Measurements from ENCODE around the gene MYMX. TPM values are rescaled to one million over a fixed set of nuclear protein-coding genes. Genes with fewer than 3 reads are reported as not detected.

MYMX gene
- total RNA-seq, 1 donor from 2014 or later: not detected

DNA sequence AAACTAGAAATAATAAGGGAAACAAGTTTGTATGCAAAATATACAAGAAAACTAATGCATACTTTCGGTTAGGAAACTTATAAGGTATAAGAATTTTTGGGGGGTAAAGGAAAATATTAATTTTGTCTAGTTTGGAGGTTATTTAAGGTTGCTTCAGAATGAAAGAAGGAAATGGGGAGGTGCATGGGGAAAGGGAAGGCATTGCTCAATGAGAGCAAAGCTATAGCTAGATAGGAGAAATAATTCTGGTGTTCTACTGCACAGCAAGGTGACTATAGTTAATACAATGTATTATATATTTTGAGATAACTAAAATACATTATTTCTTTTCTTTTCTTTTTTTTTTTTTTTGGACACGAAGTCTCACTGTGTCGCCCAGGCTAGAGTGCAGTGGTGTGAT lies 5.4 kb upstream of the MYMX start:
- no peaks in the 10 kb centered on the region for H3K4me1 Mint-ChIP-seq (ENCODE audit: low read depth, unreplicated experiment)
- Histone ChIP-seq H2AFZ (ENCODE audit: low read depth, low read length) (no peak overlapping the region), H3K27me3 (ENCODE audit: insufficient read depth, low read length) (peaks cover 9% of the 10 kb centered on the region), H4K20me1 (ENCODE audit: insufficient read depth, low read length) (no peaks in the 10 kb centered on the region), H3K36me3 (ENCODE audit: insufficient read depth, low read length) (no peaks in the 10 kb centered on the region), H3K9me3 (ENCODE audit: insufficient read depth, low read depth, low read length) (no peaks in the 10 kb centered on the region), H3K4me1 (ENCODE audit: insufficient read depth, low read length) (no peaks in the 10 kb centered on the region), H3K4me2 (ENCODE audit: low read length) (no peak overlapping the region), H3K4me3 (ENCODE audit: insufficient read depth, low read depth, low read length) (no peak overlapping the region), H3K79me2 (ENCODE audit: insufficient read depth, low read length) (no peaks in the 10 kb centered on the region), H3K9ac (ENCODE audit: low read length) (no peak overlapping the region), H3K27ac (ENCODE audit: low read depth, low read length) (no peak overlapping the region)
- DNase-seq (ENCODE audit: low read depth) (no peak), FAIRE-seq (no peak)
- peaks cover 20% of the 10 kb centered on the region for H3K27me3 Mint-ChIP-seq (ENCODE audit: low read depth, unreplicated experiment)
- H3K27ac Mint-ChIP-seq (ENCODE audit: unreplicated experiment): no peak overlapping the region
- H3K9me3 Mint-ChIP-seq (ENCODE audit: unreplicated experiment): no peaks in the 10 kb centered on the region
- no peak overlapping the region for H3K4me3 Mint-ChIP-seq (ENCODE audit: unreplicated experiment)
- TF ChIP-seq EZH2 (IDR thresholded peaks at IDR 0.05; ENCODE audit: insufficient read depth, low read length): no peak
- TF ChIP-seq, protein P1, sequence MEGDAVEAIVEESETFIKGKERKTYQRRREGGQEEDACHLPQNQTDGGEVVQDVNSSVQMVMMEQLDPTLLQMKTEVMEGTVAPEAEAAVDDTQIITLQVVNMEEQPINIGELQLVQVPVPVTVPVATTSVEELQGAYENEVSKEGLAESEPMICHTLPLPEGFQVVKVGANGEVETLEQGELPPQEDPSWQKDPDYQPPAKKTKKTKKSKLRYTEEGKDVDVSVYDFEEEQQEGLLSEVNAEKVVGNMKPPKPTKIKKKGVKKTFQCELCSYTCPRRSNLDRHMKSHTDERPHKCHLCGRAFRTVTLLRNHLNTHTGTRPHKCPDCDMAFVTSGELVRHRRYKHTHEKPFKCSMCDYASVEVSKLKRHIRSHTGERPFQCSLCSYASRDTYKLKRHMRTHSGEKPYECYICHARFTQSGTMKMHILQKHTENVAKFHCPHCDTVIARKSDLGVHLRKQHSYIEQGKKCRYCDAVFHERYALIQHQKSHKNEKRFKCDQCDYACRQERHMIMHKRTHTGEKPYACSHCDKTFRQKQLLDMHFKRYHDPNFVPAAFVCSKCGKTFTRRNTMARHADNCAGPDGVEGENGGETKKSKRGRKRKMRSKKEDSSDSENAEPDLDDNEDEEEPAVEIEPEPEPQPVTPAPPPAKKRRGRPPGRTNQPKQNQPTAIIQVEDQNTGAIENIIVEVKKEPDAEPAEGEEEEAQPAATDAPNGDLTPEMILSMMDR (IDR thresholded peaks at IDR 0.05; ENCODE audit: insufficient read depth, low read depth, low read length): no peak
- no peaks in the 10 kb centered on the region for H3K36me3 Mint-ChIP-seq (ENCODE audit: low read depth, unreplicated experiment)

GRCh38 chr6:44214307-44214706 lies 2.4 kb upstream of the MYMX start:
- TF ChIP-seq EZH2 (IDR thresholded peaks at IDR 0.05; ENCODE audit: insufficient read depth, low read length): no peak
- TF ChIP-seq, protein P1 (IDR thresholded peaks at IDR 0.05; ENCODE audit: insufficient read depth, low read depth, low read length): no peak
- no peak overlapping the region for H3K4me3 ChIP-seq (ENCODE audit: insufficient read depth, low read depth, low read length)
- H3K27ac ChIP-seq (ENCODE audit: low read depth, low read length): no peak overlapping the region
- H3K27me3 ChIP-seq (ENCODE audit: insufficient read depth, low read length): peaks cover 6% of the 10 kb centered on the region
- H3K27me3 Mint-ChIP-seq (ENCODE audit: low read depth, unreplicated experiment): peaks cover 23% of the 10 kb centered on the region
- H4K20me1 ChIP-seq (ENCODE audit: insufficient read depth, low read length): no peaks in the 10 kb centered on the region
- no peak overlapping the region for H3K4me3 Mint-ChIP-seq (ENCODE audit: unreplicated experiment)
- no peaks in the 10 kb centered on the region for H3K9me3 Mint-ChIP-seq (ENCODE audit: unreplicated experiment)
- no peaks in the 10 kb centered on the region for H3K36me3 ChIP-seq (ENCODE audit: insufficient read depth, low read length)
- no peak for DNase-seq (ENCODE audit: low read depth)
- H3K9ac ChIP-seq (ENCODE audit: low read length): no peak overlapping the region
- no peak overlapping the region for H2AFZ ChIP-seq (ENCODE audit: low read depth, low read length)
- H3K4me1 ChIP-seq (ENCODE audit: insufficient read depth, low read length): peaks cover 15% of the 10 kb centered on the region
- FAIRE-seq: no peak
- no peaks in the 10 kb centered on the region for H3K79me2 ChIP-seq (ENCODE audit: insufficient read depth, low read length)
- H3K4me1 Mint-ChIP-seq (ENCODE audit: low read depth, unreplicated experiment): peaks cover 13% of the 10 kb centered on the region
- no peak overlapping the region for H3K27ac Mint-ChIP-seq (ENCODE audit: unreplicated experiment)
- H3K4me2 ChIP-seq (ENCODE audit: low read length): no peak overlapping the region
- no peaks in the 10 kb centered on the region for H3K36me3 Mint-ChIP-seq (ENCODE audit: low read depth, unreplicated experiment)
- no peaks in the 10 kb centered on the region for H3K9me3 ChIP-seq (ENCODE audit: insufficient read depth, low read depth, low read length)

DNA sequence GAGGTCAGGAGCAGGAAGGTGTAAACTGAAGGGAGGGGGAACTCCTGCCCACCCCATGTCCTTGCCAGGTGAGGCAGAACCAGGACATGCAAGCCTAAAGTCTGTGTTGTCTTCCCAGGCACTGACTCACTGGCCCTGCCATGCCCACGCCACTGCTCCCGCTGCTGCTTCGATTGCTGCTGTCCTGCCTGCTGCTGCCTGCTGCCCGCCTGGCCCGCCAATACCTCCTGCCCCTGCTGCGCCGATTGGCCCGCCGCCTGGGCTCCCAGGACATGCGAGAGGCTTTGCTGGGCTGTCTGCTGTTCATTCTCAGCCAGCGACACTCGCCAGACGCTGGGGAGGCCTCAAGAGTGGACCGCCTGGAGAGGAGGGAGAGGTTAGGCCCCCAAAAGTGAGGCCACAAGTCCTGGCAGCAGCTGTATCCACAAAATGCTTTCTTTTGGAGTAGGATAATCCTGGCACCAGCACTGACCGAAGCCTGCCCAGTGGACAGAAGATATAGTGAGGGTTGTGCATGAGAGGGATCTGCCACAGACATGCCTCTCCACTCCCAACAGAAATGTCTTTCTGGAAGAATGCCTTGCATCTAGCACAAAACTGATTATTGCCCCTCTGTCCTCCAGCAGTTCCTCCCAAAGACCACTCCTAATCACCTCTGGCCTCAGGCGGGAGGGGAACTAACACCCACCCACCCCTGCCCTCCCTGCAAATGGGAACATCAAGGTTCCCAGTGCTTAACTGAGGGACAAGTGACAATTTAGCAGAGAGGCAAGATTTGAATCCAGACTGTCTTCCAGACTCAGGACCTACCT lies 812 bp downstream of the MYMX start:
- no peak overlapping the region for H3K4me3 Mint-ChIP-seq (ENCODE audit: unreplicated experiment)
- H3K27ac Mint-ChIP-seq (ENCODE audit: unreplicated experiment): no peak overlapping the region
- peaks cover 15% of the 10 kb centered on the region for H3K4me1 Mint-ChIP-seq (ENCODE audit: low read depth, unreplicated experiment)
- TF ChIP-seq EZH2 (IDR thresholded peaks at IDR 0.05; ENCODE audit: insufficient read depth, low read length): no peak
- TF ChIP-seq, protein P1 (IDR thresholded peaks at IDR 0.05; ENCODE audit: insufficient read depth, low read depth, low read length): no peak
- H2AFZ ChIP-seq (ENCODE audit: low read depth, low read length): peak overlapping the region; percentile 64
- peaks cover 25% of the 10 kb centered on the region for H3K27me3 Mint-ChIP-seq (ENCODE audit: low read depth, unreplicated experiment)
- H3K9me3 ChIP-seq (ENCODE audit: insufficient read depth, low read depth, low read length): no peaks in the 10 kb centered on the region
- no peaks in the 10 kb centered on the region for H4K20me1 ChIP-seq (ENCODE audit: insufficient read depth, low read length)
- H3K27me3 ChIP-seq (ENCODE audit: insufficient read depth, low read length): peaks cover 6% of the 10 kb centered on the region
- H3K36me3 ChIP-seq (ENCODE audit: insufficient read depth, low read length): no peaks in the 10 kb centered on the region
- no peak for FAIRE-seq
- no peaks in the 10 kb centered on the region for H3K79me2 ChIP-seq (ENCODE audit: insufficient read depth, low read length)
- no peak overlapping the region for H3K9ac ChIP-seq (ENCODE audit: low read length)
- H3K4me1 ChIP-seq (ENCODE audit: insufficient read depth, low read length): peaks cover 26% of the 10 kb centered on the region
- no peak overlapping the region for H3K4me3 ChIP-seq (ENCODE audit: insufficient read depth, low read depth, low read length)
- peak overlapping the region; percentile 31 for H3K4me2 ChIP-seq (ENCODE audit: low read length)
- H3K9me3 Mint-ChIP-seq (ENCODE audit: unreplicated experiment): no peaks in the 10 kb centered on the region
- H3K27ac ChIP-seq (ENCODE audit: low read depth, low read length): no peak overlapping the region
- H3K36me3 Mint-ChIP-seq (ENCODE audit: low read depth, unreplicated experiment): no peaks in the 10 kb centered on the region
- peak; percentile 25 for DNase-seq (ENCODE audit: low read depth)
